GM12874 (cell line): ENCODE data around the gene SMIM3.

Experiments used
- CTCF ChIP-seq: IDR thresholded peaks from 2 replicates; pipeline ENCODE4 v1.5.1; 2011; ENCODE audit warnings: low read depth, mild to moderate bottlenecking, control low read depth, low read length, moderate library complexity; ENCODE audit not compliant: insufficient read depth

Gene SMIM3

GRCh38 chr5:150782850-150783249 is 4.3 kb downstream of the SMIM3 start:
- no peak for TF ChIP-seq CTCF

- TF ChIP-seq CTCF, result no peak
These were observed 4.9 kb downstream of the SMIM3 start for GRCh38 chr5:150783422-150783928.

- TF ChIP-seq CTCF, result no peak
These were observed 7.4 kb downstream of the SMIM3 start for GRCh38 chr5:150785950-150786349.

- no peak for TF ChIP-seq CTCF
These were observed 8.3 kb downstream of the SMIM3 start for GRCh38 chr5:150786876-150787275.

- no peak for TF ChIP-seq CTCF
These were observed 9.1 kb downstream of the SMIM3 start for GRCh38 chr5:150787656-150788055.

GRCh38 chr5:150788977-150789376 is 10.4 kb downstream of the SMIM3 start:
- TF ChIP-seq CTCF, result no peak

GRCh38 chr5:150789450-150789849 is 10.9 kb downstream of the SMIM3 start:
- TF ChIP-seq CTCF, result no peak

- TF ChIP-seq CTCF, result no peak
These were observed 11.5 kb downstream of the SMIM3 start for GRCh38 chr5:150789943-150790611.
